Liver (tissue), 9 donors: ENCODE results near the gene NDUFB7. TPM values are rescaled to one million over a fixed set of nuclear protein-coding genes. Genes with fewer than 3 reads are reported as not detected.
A peak's percentile ranks its signal among the peaks of the same experiment; 100 is the strongest.

Experiments used
- DNase-seq: peaks from one replicate; pipeline ENCODE4 v3.0.0-alpha.2; 2017; ENCODE audit warnings: low spot score
- H3K27ac ChIP-seq, 2 donors: one replicate each; pipeline ENCODE4 v1.7.0; 2013; ENCODE audit warnings: inconsistent platforms in 2 of 2, low read length in 2 of 2, control low read depth in 1 of 2, low read depth in 1 of 2, mild to moderate bottlenecking in 1 of 2
- H3K27me3 ChIP-seq, 4 donors: one replicate each; pipeline versions ENCODE4 v1.6.1 to v1.7.0; 2013; ENCODE audit warnings: low read length in 3 of 4, inconsistent platforms in 1 of 4, mild to moderate bottlenecking in 1 of 4, moderate library complexity in 1 of 4; ENCODE audit not compliant: control insufficient read depth in 4 of 4, insufficient read depth in 4 of 4
- H3K36me3 ChIP-seq, 4 donors: one replicate each; pipeline versions ENCODE4 v1.6.1 to v1.7.0; 2013; ENCODE audit warnings: low read length in 3 of 4, mild to moderate bottlenecking in 3 of 4, low read depth in 1 of 4, moderate library complexity in 1 of 4; ENCODE audit not compliant: control insufficient read depth in 4 of 4, insufficient read depth in 3 of 4
- H3K4me1 ChIP-seq, 4 donors: one replicate each; pipeline versions ENCODE4 v1.6.1 to v1.7.0; 2013; ENCODE audit warnings: low read length in 3 of 4, mild to moderate bottlenecking in 3 of 4, moderate library complexity in 1 of 4; ENCODE audit not compliant: control insufficient read depth in 4 of 4, insufficient read depth in 4 of 4
- H3K4me3 ChIP-seq, 3 donors: one replicate each; pipeline versions ENCODE4 v1.6.1 to v1.7.0; 2013; ENCODE audit warnings: low read length in 3 of 3, control low read depth in 1 of 3, low read depth in 1 of 3, mild to moderate bottlenecking in 1 of 3
- H3K9ac ChIP-seq, 2 donors: one replicate each; pipeline ENCODE4 v1.7.0; 2013; ENCODE audit warnings: low read length in 2 of 2, mild to moderate bottlenecking in 2 of 2, moderate library complexity in 2 of 2, control low read depth in 1 of 2, low read depth in 1 of 2
- H3K9me3 ChIP-seq, 4 donors: one replicate each; pipeline versions ENCODE4 v1.6.1 to v1.7.0; 2013; ENCODE audit warnings: low read length in 3 of 4; ENCODE audit not compliant: control insufficient read depth in 4 of 4
- EGR1 ChIP-seq, 2 donors: IDR thresholded peaks; 2 replicates each; pipeline ENCODE4 v1.6.1; 2016 to 2018; ENCODE audit warnings: antibody characterized with exemption in 2 of 2, low read depth in 2 of 2
- FOXA1 ChIP-seq: IDR thresholded peaks from 2 replicates; pipeline ENCODE4 v1.6.1; 2016; ENCODE audit warnings: antibody characterized with exemption
- HNF4A ChIP-seq, 2 donors: conservative IDR thresholded peaks; 2 replicates each; pipeline ENCODE4 v1.6.1; 2016; ENCODE audit warnings: antibody characterized with exemption in 2 of 2, mild to moderate bottlenecking in 2 of 2
- HNF4G ChIP-seq: IDR thresholded peaks from 2 replicates; pipeline ENCODE4 v1.6.1; 2016; ENCODE audit warnings: antibody characterized with exemption
- NR2F2 ChIP-seq: IDR thresholded peaks from 2 replicates; pipeline ENCODE4 v1.6.1; 2016; ENCODE audit warnings: antibody characterized with exemption
- RAD21 ChIP-seq, 2 donors: IDR thresholded peaks; 2 replicates each; pipeline ENCODE4 v1.6.1; 2016; ENCODE audit warnings: antibody characterized with exemption in 2 of 2, mild to moderate bottlenecking in 2 of 2
- YY1 ChIP-seq: IDR thresholded peaks from 2 replicates; pipeline ENCODE4 v1.6.1; 2016; ENCODE audit warnings: antibody characterized with exemption, mild to moderate bottlenecking
- WGBS: extraction: QIAGEN DNeasy Blood & Tissue Kit; methylation state at CpG from one replicate; pipeline ENCODE4 v1.1.7; 2013; 5-methylcytosine and 5-hydroxymethylcytosine counted together
- polyA plus RNA-seq, 2 donors: library from polyadenylated mRNA; stranded (reverse) in 1 of 2; unstranded in 1 of 2; fragments of 200-250 nt in 1 of 2; fragments of >200 nt in 1 of 2; fragmentation: Nextera tagmentation in 1 of 2; extraction: Ambion mirVana in 1 of 2; gene quantifications; one replicate each; pipeline versions ENCODE4 v1.2.1 to v1.2.3, GENCODE V29; 2013 to 2015
- total RNA-seq, 2 donors: library from RNA; depleted of rRNA; stranded (reverse); fragments of >200 nt; gene quantifications; one replicate each; pipeline ENCODE4 v1.2.3, GENCODE V29; 2014
- TF ChIP-seq, protein P1 (sequence below): fragments of 150-350 bp; IDR thresholded peaks from 2 replicates; pipeline ENCODE4 v1.5.1; 2017; ENCODE audit warnings: improper control_type of control experiment, low read depth, low read length; ENCODE audit not compliant: missing input control
- TF ChIP-seq, protein P2 (sequence below): IDR thresholded peaks from 2 replicates; pipeline ENCODE4 v1.6.1; 2016; ENCODE audit warnings: antibody characterized with exemption
- donor health status: healthy.
- donor health status: healthy.
- donor health status: healthy.
- donor health status: healthy.
- donor health status: healthy.

Gene NDUFB7
- total and polyA plus RNA-seq, 4 donors: 110 to 293 (median 252) TPM

DNA sequence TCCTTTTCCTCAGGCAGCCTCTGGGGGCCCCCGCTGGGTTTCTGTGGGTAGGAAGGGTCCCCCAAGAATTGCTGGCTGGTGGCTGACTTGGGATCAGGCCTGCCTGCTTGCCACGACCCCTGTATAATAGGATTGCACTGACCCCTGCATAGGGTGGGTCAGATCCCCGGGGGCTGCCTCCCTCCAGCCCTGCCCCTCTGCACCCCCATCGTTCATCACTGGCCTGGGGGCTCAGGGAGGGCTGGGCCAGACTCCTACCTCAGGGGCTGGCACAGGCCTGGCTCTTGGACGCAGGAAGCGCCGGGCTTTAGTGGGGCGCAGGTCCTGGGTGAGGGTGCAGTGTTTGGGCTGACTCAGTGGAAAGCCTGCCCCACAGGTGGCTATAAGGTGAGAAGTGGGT lies 10.6 kb downstream of the NDUFB7 start (continued):
- TF ChIP-seq, protein P1, sequence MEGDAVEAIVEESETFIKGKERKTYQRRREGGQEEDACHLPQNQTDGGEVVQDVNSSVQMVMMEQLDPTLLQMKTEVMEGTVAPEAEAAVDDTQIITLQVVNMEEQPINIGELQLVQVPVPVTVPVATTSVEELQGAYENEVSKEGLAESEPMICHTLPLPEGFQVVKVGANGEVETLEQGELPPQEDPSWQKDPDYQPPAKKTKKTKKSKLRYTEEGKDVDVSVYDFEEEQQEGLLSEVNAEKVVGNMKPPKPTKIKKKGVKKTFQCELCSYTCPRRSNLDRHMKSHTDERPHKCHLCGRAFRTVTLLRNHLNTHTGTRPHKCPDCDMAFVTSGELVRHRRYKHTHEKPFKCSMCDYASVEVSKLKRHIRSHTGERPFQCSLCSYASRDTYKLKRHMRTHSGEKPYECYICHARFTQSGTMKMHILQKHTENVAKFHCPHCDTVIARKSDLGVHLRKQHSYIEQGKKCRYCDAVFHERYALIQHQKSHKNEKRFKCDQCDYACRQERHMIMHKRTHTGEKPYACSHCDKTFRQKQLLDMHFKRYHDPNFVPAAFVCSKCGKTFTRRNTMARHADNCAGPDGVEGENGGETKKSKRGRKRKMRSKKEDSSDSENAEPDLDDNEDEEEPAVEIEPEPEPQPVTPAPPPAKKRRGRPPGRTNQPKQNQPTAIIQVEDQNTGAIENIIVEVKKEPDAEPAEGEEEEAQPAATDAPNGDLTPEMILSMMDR: no peak
- TF ChIP-seq EGR1 (IDR thresholded peaks at IDR 0.05; ENCODE audit: low read depth in 2 of 2): no peak

DNA sequence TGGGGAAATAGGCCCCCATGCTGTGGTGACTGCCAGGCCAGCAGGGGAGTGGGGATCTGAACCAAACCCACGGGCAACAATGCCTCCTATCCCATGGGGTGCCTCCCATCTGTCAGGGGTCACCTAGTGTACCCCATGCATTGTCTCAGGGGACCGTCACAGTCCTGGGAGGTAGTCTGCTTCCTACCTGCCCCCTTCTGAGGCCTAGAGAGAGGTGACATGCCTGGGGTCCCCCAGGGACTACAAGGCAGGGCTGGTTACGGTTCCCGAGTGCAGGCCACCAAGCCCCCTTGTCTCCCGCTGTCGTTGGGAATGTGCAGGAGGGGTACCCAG lies 11.1 kb downstream of the NDUFB7 start:
- WGBS: 90% methylated on average over 6 of the region's 6 CpGs
- Histone ChIP-seq H3K4me1 (peaks cover 6 to 35% (median 25%) of the 10 kb centered on the region in 4 donors), H3K27me3 (no peaks in the 10 kb centered on the region), H3K9me3 (no peaks in the 10 kb centered on the region), H3K36me3 (peaks cover 0 to 11% (median 2%) of the 10 kb centered on the region in 4 donors), H3K4me3 (no peak overlapping the region), H3K27ac (peak overlapping the region; percentile 25 to 39), H3K9ac (peak overlapping the region in 1 of 2 donors; percentile 12)
- TF ChIP-seq YY1 (no peak), RAD21 (IDR thresholded peaks at IDR 0.05) (no peak), HNF4G (no peak), EGR1 (IDR thresholded peaks at IDR 0.05; ENCODE audit: low read depth in 2 of 2) (no peak), FOXA1 (no peak), HNF4A (conservative IDR thresholded peaks at IDR 0.05) (no peak)
- TF ChIP-seq, protein P1: no peak
- TF ChIP-seq, protein P2, sequence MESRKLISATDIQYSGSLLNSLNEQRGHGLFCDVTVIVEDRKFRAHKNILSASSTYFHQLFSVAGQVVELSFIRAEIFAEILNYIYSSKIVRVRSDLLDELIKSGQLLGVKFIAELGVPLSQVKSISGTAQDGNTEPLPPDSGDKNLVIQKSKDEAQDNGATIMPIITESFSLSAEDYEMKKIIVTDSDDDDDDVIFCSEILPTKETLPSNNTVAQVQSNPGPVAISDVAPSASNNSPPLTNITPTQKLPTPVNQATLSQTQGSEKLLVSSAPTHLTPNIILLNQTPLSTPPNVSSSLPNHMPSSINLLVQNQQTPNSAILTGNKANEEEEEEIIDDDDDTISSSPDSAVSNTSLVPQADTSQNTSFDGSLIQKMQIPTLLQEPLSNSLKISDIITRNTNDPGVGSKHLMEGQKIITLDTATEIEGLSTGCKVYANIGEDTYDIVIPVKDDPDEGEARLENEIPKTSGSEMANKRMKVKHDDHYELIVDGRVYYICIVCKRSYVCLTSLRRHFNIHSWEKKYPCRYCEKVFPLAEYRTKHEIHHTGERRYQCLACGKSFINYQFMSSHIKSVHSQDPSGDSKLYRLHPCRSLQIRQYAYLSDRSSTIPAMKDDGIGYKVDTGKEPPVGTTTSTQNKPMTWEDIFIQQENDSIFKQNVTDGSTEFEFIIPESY: no peak
- no peak for DNase-seq

DNA sequence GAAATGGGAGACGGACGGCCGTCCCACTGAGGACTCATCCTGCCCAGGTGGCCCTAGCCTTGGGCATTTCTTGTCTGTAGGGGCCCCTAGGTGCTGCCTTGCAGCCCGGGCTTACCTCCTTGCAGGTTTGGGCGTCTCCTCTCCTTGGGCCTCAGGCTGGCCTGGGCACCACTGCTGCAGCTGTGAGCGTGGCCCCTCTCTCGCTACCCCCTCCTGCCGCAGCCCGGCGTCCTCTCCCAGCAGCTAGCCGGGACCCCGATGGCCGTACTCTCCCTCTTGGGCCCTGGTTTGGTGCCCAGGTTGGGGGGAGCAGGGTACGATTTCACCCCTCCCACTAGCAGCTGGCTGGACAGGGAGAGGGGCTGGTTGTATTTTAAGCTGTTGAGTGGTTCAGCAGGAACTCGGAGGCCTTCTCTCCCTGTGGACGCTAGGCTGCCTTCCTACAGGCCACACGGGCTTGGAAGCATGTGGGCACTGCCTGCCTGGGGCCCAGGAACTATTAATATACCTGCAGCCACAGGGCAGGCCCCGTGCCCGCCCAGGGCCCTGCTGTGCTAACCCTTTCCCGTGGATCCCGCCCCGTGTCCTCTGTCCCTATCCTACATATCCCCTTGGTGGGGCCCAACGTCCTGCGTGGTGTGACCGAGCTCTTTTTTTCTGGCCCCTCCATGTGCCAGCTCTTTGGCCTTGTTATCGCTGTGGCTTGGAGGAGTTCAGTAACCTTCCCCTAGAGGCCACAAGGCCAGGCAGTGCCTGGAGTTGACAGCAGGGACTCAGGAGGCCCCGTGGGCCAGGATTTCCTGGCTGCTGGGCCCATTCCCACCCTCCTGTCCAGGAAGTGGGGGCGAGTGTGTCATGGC lies 11.7 kb downstream of the NDUFB7 start:
- H3K27me3 ChIP-seq: no peaks in the 10 kb centered on the region
- H3K9ac ChIP-seq: peak overlapping the region in 1 of 2 donors; percentile 12
- no peaks in the 10 kb centered on the region for H3K9me3 ChIP-seq
- DNase-seq: no peak
- H3K27ac ChIP-seq: peak overlapping the region; percentile 25 to 39
- H3K36me3 ChIP-seq: peaks cover 0 to 7% (median 2%) of the 10 kb centered on the region in 4 donors
- H3K4me3 ChIP-seq: no peak overlapping the region
- WGBS: 79% methylated on average over 28 of the region's 28 CpGs
- peak; percentile 94 for TF ChIP-seq NR2F2
- TF ChIP-seq YY1: no peak
- H3K4me1 ChIP-seq: peaks cover 6 to 36% (median 27%) of the 10 kb centered on the region in 4 donors
